ENCODE data around the gene MB.

DNA sequence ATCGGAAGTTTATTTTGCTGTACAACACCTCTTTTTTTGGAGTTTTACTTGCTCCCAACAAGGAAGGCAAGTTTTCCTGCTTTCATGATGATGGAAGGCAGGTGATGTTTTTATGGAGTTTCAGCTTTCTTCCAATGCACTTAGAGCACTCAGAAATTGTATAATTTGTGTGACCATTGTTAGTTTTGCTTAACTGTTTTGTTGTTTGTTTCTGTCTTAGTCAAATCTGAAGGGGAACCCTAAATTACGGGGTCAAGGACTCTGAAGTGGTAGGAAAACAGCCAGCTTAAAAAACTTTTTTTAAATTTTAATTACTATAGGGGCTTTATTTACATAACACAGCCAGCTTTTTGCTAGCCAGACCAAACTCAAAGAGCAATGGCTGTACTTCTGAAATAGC, 45.8 kb upstream of the MB start:
- no peak for TF ChIP-seq POLR2AphosphoS5 (IDR thresholded peaks at IDR 0.05; ENCODE audit: low read depth)
- TF ChIP-seq, protein P1, sequence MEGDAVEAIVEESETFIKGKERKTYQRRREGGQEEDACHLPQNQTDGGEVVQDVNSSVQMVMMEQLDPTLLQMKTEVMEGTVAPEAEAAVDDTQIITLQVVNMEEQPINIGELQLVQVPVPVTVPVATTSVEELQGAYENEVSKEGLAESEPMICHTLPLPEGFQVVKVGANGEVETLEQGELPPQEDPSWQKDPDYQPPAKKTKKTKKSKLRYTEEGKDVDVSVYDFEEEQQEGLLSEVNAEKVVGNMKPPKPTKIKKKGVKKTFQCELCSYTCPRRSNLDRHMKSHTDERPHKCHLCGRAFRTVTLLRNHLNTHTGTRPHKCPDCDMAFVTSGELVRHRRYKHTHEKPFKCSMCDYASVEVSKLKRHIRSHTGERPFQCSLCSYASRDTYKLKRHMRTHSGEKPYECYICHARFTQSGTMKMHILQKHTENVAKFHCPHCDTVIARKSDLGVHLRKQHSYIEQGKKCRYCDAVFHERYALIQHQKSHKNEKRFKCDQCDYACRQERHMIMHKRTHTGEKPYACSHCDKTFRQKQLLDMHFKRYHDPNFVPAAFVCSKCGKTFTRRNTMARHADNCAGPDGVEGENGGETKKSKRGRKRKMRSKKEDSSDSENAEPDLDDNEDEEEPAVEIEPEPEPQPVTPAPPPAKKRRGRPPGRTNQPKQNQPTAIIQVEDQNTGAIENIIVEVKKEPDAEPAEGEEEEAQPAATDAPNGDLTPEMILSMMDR (IDR thresholded peaks at IDR 0.05; ENCODE audit: insufficient read depth, low read length), result no peak
- TF ChIP-seq, protein P2, sequence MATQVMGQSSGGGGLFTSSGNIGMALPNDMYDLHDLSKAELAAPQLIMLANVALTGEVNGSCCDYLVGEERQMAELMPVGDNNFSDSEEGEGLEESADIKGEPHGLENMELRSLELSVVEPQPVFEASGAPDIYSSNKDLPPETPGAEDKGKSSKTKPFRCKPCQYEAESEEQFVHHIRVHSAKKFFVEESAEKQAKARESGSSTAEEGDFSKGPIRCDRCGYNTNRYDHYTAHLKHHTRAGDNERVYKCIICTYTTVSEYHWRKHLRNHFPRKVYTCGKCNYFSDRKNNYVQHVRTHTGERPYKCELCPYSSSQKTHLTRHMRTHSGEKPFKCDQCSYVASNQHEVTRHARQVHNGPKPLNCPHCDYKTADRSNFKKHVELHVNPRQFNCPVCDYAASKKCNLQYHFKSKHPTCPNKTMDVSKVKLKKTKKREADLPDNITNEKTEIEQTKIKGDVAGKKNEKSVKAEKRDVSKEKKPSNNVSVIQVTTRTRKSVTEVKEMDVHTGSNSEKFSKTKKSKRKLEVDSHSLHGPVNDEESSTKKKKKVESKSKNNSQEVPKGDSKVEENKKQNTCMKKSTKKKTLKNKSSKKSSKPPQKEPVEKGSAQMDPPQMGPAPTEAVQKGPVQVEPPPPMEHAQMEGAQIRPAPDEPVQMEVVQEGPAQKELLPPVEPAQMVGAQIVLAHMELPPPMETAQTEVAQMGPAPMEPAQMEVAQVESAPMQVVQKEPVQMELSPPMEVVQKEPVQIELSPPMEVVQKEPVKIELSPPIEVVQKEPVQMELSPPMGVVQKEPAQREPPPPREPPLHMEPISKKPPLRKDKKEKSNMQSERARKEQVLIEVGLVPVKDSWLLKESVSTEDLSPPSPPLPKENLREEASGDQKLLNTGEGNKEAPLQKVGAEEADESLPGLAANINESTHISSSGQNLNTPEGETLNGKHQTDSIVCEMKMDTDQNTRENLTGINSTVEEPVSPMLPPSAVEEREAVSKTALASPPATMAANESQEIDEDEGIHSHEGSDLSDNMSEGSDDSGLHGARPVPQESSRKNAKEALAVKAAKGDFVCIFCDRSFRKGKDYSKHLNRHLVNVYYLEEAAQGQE (IDR thresholded peaks at IDR 0.05; ENCODE audit: insufficient replicate concordance, low read depth), result no peak
- no peak for TF ChIP-seq GABPA (IDR thresholded peaks at IDR 0.05; ENCODE audit: low read depth)
- no peak for TF ChIP-seq SPI1 (IDR thresholded peaks at IDR 0.05; ENCODE audit: borderline replicate concordance, low read depth)
